Neural progenitor cell (in vitro differentiated cells): ENCODE data around the gene SIGLEC9. TPM values are rescaled to one million over a fixed set of nuclear protein-coding genes. Genes with fewer than 3 reads are reported as not detected.

Experiments
- DNase-seq: peaks from one replicate; pipeline ENCODE4 v3.0.0-alpha.2; 2016; ENCODE audit warnings: low spot score
- H2AFZ ChIP-seq: fragments of 200-600 bp; sonication (generic); replicated peaks from 2 replicates; pipeline ENCODE4 v1.6.1; 2016; ENCODE audit warnings: antibody characterized with exemption
- H3F3A ChIP-seq: fragments of 200-600 bp; sonication (generic); 2 replicates; pipeline ENCODE4 v1.6.1; 2016; ENCODE audit warnings: antibody characterized with exemption, low read depth
- H3K27ac ChIP-seq: fragments of 200-600 bp; sonication (generic); 2 replicates; pipeline ENCODE4 v1.5.1; 2016; ENCODE audit warnings: mild to moderate bottlenecking
- H3K27me3 ChIP-seq: fragments of 200-600 bp; sonication (generic); 2 replicates; pipeline ENCODE4 v1.6.1; 2016; ENCODE audit warnings: mild to moderate bottlenecking, moderate library complexity
- H3K36me3 ChIP-seq: fragments of 200-600 bp; sonication (generic); 2 replicates; pipeline ENCODE4 v1.5.1; 2016
- H3K4me1 ChIP-seq: fragments of 200-600 bp; sonication (generic); 2 replicates; pipeline ENCODE4 v1.6.1; 2016; ENCODE audit warnings: mixed run types
- H3K4me2 ChIP-seq: fragments of 200-600 bp; sonication (generic); 2 replicates; pipeline ENCODE4 v1.6.1; 2016
- H3K4me3 ChIP-seq: fragments of 200-600 bp; sonication (generic); 2 replicates; pipeline ENCODE4 v1.5.1; 2016
- H3K79me2 ChIP-seq: fragments of 200-600 bp; sonication (generic); 2 replicates; pipeline ENCODE4 v1.6.1; 2016; ENCODE audit warnings: low read depth
- H3K9ac ChIP-seq: fragments of 200-600 bp; sonication (generic); 2 replicates; pipeline ENCODE4 v1.6.1; 2016
- H3K9me3 ChIP-seq: fragments of 200-600 bp; sonication (generic); 2 replicates; pipeline ENCODE4 v1.5.1; 2016; ENCODE audit warnings: low read depth
- H4K20me1 ChIP-seq: fragments of 200-600 bp; sonication (generic); 2 replicates; pipeline ENCODE4 v1.6.1; 2016; ENCODE audit warnings: low read depth
- H3K27ac Mint-ChIP-seq: 3 replicates; pipeline ENCODE4 v1.8.0; 2021; ENCODE audit warnings: mixed read lengths
- H3K27me3 Mint-ChIP-seq: 2 replicates; pipeline ENCODE4 v1.8.0; 2022; ENCODE audit warnings: low read depth, mild to moderate bottlenecking, inconsistent platforms, moderate library complexity, mixed read lengths; ENCODE audit not compliant: insufficient read depth
- H3K36me3 Mint-ChIP-seq: 3 replicates; pipeline ENCODE4 v1.8.0; 2021; ENCODE audit warnings: mixed read lengths
- H3K4me1 Mint-ChIP-seq: 3 replicates; pipeline ENCODE4 v1.8.0; 2021; ENCODE audit warnings: mixed read lengths
- H3K4me3 Mint-ChIP-seq: 3 replicates; pipeline ENCODE4 v1.8.0; 2021; ENCODE audit warnings: mild to moderate bottlenecking, moderate library complexity, mixed read lengths
- H3K9me3 Mint-ChIP-seq: 3 replicates; pipeline ENCODE4 v1.8.0; 2020; ENCODE audit warnings: mixed read lengths
- CTCF ChIP-seq: fragments of 200-600 bp; sonication (generic); IDR thresholded peaks from 2 replicates; pipeline ENCODE4 v1.5.1; 2017; ENCODE audit warnings: antibody characterized with exemption, mild to moderate bottlenecking
- EZH2 ChIP-seq: fragments of 200-600 bp; sonication (generic); IDR thresholded peaks from 2 replicates; pipeline ENCODE4 v1.6.1; 2017; ENCODE audit warnings: antibody characterized with exemption, mild to moderate bottlenecking, moderate library complexity
- EZH2phosphoT487 ChIP-seq: fragments of 200-600 bp; sonication (generic); IDR thresholded peaks from 2 replicates; pipeline ENCODE4 v1.6.1; 2017; ENCODE audit warnings: antibody characterized with exemption
- total RNA-seq: library from RNA; depleted of rRNA; stranded (reverse); fragments of >200 nt; gene quantifications from 2 replicates; pipeline ENCODE4 v1.2.3, GENCODE V29; 2015; ENCODE audit warnings: low replicate concordance

Gene SIGLEC9
- total RNA-seq, 1 donor from 2014 or later: not detected

GRCh38 chr19:51081476-51081875 is 43.2 kb upstream of the SIGLEC9 start:
- no peaks in the 10 kb centered on the region for H3K27me3 ChIP-seq
- H3K9me3 ChIP-seq: no peaks in the 10 kb centered on the region
- H3K27ac Mint-ChIP-seq: no peak overlapping the region
- H4K20me1 ChIP-seq: no peaks in the 10 kb centered on the region
- H2AFZ ChIP-seq: no peak overlapping the region
- TF ChIP-seq EZH2: no peak
- no peak for TF ChIP-seq EZH2phosphoT487
- no peak overlapping the region for H3K27ac ChIP-seq
- peaks cover 7% of the 10 kb centered on the region for H3K4me1 Mint-ChIP-seq
- H3F3A ChIP-seq: no peaks in the 10 kb centered on the region
- H3K4me1 ChIP-seq: no peaks in the 10 kb centered on the region
- H3K9ac ChIP-seq: no peak overlapping the region
- H3K4me3 Mint-ChIP-seq: no peak overlapping the region
- no peak overlapping the region for H3K4me3 ChIP-seq
- no peaks in the 10 kb centered on the region for H3K36me3 ChIP-seq
- peaks cover 8% of the 10 kb centered on the region for H3K27me3 Mint-ChIP-seq
- DNase-seq: no peak
- no peak overlapping the region for H3K4me2 ChIP-seq
- no peaks in the 10 kb centered on the region for H3K36me3 Mint-ChIP-seq
- H3K9me3 Mint-ChIP-seq: no peaks in the 10 kb centered on the region
- no peaks in the 10 kb centered on the region for H3K79me2 ChIP-seq

GRCh38 chr19:51082611-51083010 is 42.1 kb upstream of the SIGLEC9 start, which contains the start of gene KLK14:
TSS of gene KLK14 (minus strand) at chr19:51082887. CDS start at chr19:51082614, 273 bp downstream.
- Histone ChIP-seq H3K9ac (no peak within 1 kb of the TSS), H3K9me3 (no peaks in the 10 kb centered on the region), H3K4me2 (no peak within 1 kb of the TSS), H3K36me3 (no peaks in the 10 kb centered on the region), H3K27ac (no peak within 1 kb of the TSS), H4K20me1 (no peaks in the 10 kb centered on the region), H3K79me2 (no peaks in the 10 kb centered on the region), H2AFZ (no peak within 1 kb of the TSS), H3K4me1 (no peaks in the 10 kb centered on the region), H3K27me3 (no peaks in the 10 kb centered on the region), H3F3A (no peaks in the 10 kb centered on the region), H3K4me3 (no peak within 1 kb of the TSS)
- Mint-ChIP-seq H3K4me3 (no peak within 1 kb of the TSS), H3K36me3 (no peaks in the 10 kb centered on the region), H3K27me3 (peaks cover 10% of the 10 kb centered on the region), H3K27ac (no peak within 1 kb of the TSS), H3K9me3 (no peaks in the 10 kb centered on the region), H3K4me1 (peaks cover 5% of the 10 kb centered on the region)
- no peak for DNase-seq
- TF ChIP-seq CTCF (no peak), EZH2 (no peak), EZH2phosphoT487 (no peak)

GRCh38 chr19:51083181-51083580 is 41.5 kb upstream of the SIGLEC9 start:
- Histone ChIP-seq H3K4me3 (no peak overlapping the region), H3K27me3 (no peaks in the 10 kb centered on the region), H3K4me1 (no peaks in the 10 kb centered on the region), H3K27ac (no peak overlapping the region), H3K79me2 (no peaks in the 10 kb centered on the region), H3K36me3 (no peaks in the 10 kb centered on the region), H2AFZ (no peak overlapping the region), H3F3A (no peaks in the 10 kb centered on the region), H3K9ac (no peak overlapping the region), H3K4me2 (no peak overlapping the region), H3K9me3 (no peaks in the 10 kb centered on the region), H4K20me1 (no peaks in the 10 kb centered on the region)
- DNase-seq: no peak
- no peak for TF ChIP-seq EZH2
- TF ChIP-seq CTCF: no peak
- no peak for TF ChIP-seq EZH2phosphoT487
- Mint-ChIP-seq H3K27me3 (peaks cover 10% of the 10 kb centered on the region), H3K27ac (no peak overlapping the region), H3K4me3 (no peak overlapping the region), H3K9me3 (no peaks in the 10 kb centered on the region), H3K4me1 (peaks cover 4% of the 10 kb centered on the region), H3K36me3 (no peaks in the 10 kb centered on the region)

- no peak overlapping the region for H3K4me3 ChIP-seq
- no peak overlapping the region for H3K9ac ChIP-seq
- H3K4me3 Mint-ChIP-seq: no peak overlapping the region
- no peaks in the 10 kb centered on the region for H3K9me3 Mint-ChIP-seq
- no peaks in the 10 kb centered on the region for H3F3A ChIP-seq
- no peak overlapping the region for H3K27ac Mint-ChIP-seq
- no peaks in the 10 kb centered on the region for H3K79me2 ChIP-seq
- H3K36me3 ChIP-seq: no peaks in the 10 kb centered on the region
- no peak overlapping the region for H3K4me2 ChIP-seq
- DNase-seq: no peak
- TF ChIP-seq CTCF (no peak), EZH2phosphoT487 (no peak), EZH2 (no peak)
- H3K9me3 ChIP-seq: no peaks in the 10 kb centered on the region
- no peak overlapping the region for H3K27ac ChIP-seq
- no peaks in the 10 kb centered on the region for H3K4me1 ChIP-seq
- H3K4me1 Mint-ChIP-seq: peaks cover 2% of the 10 kb centered on the region
- H4K20me1 ChIP-seq: no peaks in the 10 kb centered on the region
- peaks cover 10% of the 10 kb centered on the region for H3K27me3 Mint-ChIP-seq
- no peaks in the 10 kb centered on the region for H3K36me3 Mint-ChIP-seq
- no peak overlapping the region for H2AFZ ChIP-seq
- no peaks in the 10 kb centered on the region for H3K27me3 ChIP-seq
Measured at GRCh38 chr19:51083783-51084182, 40.9 kb upstream of the SIGLEC9 start.
